WTC11 (cell line): Measurements from ENCODE around the gene ACTN2. TPM values are rescaled to one million over a fixed set of nuclear protein-coding genes. Genes with fewer than 3 reads are reported as not detected.
A peak's percentile ranks its signal among the peaks of the same experiment; 100 is the strongest.

Source experiments
- FOXJ3 ChIP-seq: sonication (generic); formaldehyde crosslinking; IDR thresholded peaks from 2 replicates; pipeline ENCODE4 v1.9.0; 2021; ENCODE audit warnings: missing genetic modification reagents, mild to moderate bottlenecking, borderline replicate concordance
- FOXP1 ChIP-seq: sonication (generic); formaldehyde crosslinking; IDR thresholded peaks from 2 replicates; pipeline ENCODE4 v1.8.0; 2022; ENCODE audit warnings: missing genetic modification reagents, mild to moderate bottlenecking, moderate library complexity, borderline replicate concordance
- KAT7 ChIP-seq: sonication (generic); formaldehyde crosslinking; IDR thresholded peaks from 2 replicates; pipeline ENCODE4 v1.8.1; 2023; ENCODE audit warnings: missing genetic modification reagents, mild to moderate bottlenecking, borderline replicate concordance
- NR3C1 ChIP-seq: sonication (generic); formaldehyde crosslinking; conservative IDR thresholded peaks from 2 replicates; pipeline ENCODE4 v1.8.1; 2023; ENCODE audit warnings: low read depth, mild to moderate bottlenecking, missing genetic modification reagents
- ZBTB21 ChIP-seq: sonication (generic); formaldehyde crosslinking; IDR thresholded peaks from 2 replicates; pipeline ENCODE4 v1.8.1; 2023; ENCODE audit warnings: mild to moderate bottlenecking, missing genetic modification reagents, borderline replicate concordance
- ZNF138 ChIP-seq: sonication (generic); formaldehyde crosslinking; conservative IDR thresholded peaks from 2 replicates; pipeline ENCODE4 v1.8.1; 2022; ENCODE audit warnings: mild to moderate bottlenecking, moderate library complexity, missing genetic modification reagents
- ZNF219 ChIP-seq: sonication (generic); formaldehyde crosslinking; IDR thresholded peaks from 2 replicates; pipeline ENCODE4 v1.8.0; 2023; ENCODE audit warnings: missing genetic modification reagents, mild to moderate bottlenecking, borderline replicate concordance
- ZNF317 ChIP-seq: sonication (generic); formaldehyde crosslinking; IDR thresholded peaks from 2 replicates; pipeline ENCODE4 v1.8.1; 2023; ENCODE audit warnings: low read depth, mild to moderate bottlenecking, moderate library complexity, missing genetic modification reagents, borderline replicate concordance
- ZNF396 ChIP-seq: fragments of 250-450 bp; sonication (Bioruptor Pico); IDR thresholded peaks from 2 replicates; pipeline ENCODE4 v1.8.0; 2021; ENCODE audit warnings: mild to moderate bottlenecking, moderate library complexity, borderline replicate concordance
- total RNA-seq: library from RNA; stranded (reverse); gene quantifications from 3 replicates; pipeline ENCODE4 v1.2.3, GENCODE V29; 2021
- TF ChIP-seq, protein P1 (sequence below): sonication (generic); formaldehyde crosslinking; IDR thresholded peaks from 2 replicates; pipeline ENCODE4 v1.8.1; 2023; ENCODE audit warnings: mild to moderate bottlenecking, missing genetic modification reagents
- TF ChIP-seq, protein P2 (sequence below): sonication (generic); formaldehyde crosslinking; IDR thresholded peaks from 2 replicates; pipeline ENCODE4 v1.8.1; 2023; ENCODE audit warnings: mild to moderate bottlenecking, missing genetic modification reagents, moderate library complexity
- TF ChIP-seq, protein P3 (sequence below): fragments of 250-450 bp; sonication (Bioruptor Pico); IDR thresholded peaks from 2 replicates; pipeline ENCODE4 v1.9.0; 2021; ENCODE audit warnings: mild to moderate bottlenecking
- TF ChIP-seq, protein P4 (sequence below): sonication (generic); formaldehyde crosslinking; IDR thresholded peaks from 2 replicates; pipeline ENCODE4 v1.8.0; 2023; ENCODE audit warnings: mild to moderate bottlenecking, missing genetic modification reagents
- TF ChIP-seq, protein P5 (sequence below): sonication (generic); formaldehyde crosslinking; IDR thresholded peaks from 2 replicates; pipeline ENCODE4 v1.8.1; 2022; ENCODE audit warnings: low read depth, missing genetic modification reagents, borderline replicate concordance
- TF ChIP-seq, protein P6 (sequence below): sonication (generic); formaldehyde crosslinking; IDR thresholded peaks from 2 replicates; pipeline ENCODE4 v1.8.1; 2023; ENCODE audit warnings: mild to moderate bottlenecking, missing genetic modification reagents
- TF ChIP-seq, protein P7 (sequence below): sonication (generic); formaldehyde crosslinking; IDR thresholded peaks from 2 replicates; pipeline ENCODE4 v1.8.0; 2023; ENCODE audit warnings: missing genetic modification reagents, mild to moderate bottlenecking, borderline replicate concordance
- TF ChIP-seq, protein P8 (sequence below): fragments of 250-450 bp; sonication (Bioruptor Pico); IDR thresholded peaks from 2 replicates; pipeline ENCODE4 v1.9.0; 2021; ENCODE audit warnings: moderate library complexity, mild to moderate bottlenecking, inconsistent platforms, borderline replicate concordance
- TF ChIP-seq, protein P9 (sequence below): fragments of 250-450 bp; sonication (Bioruptor Pico); IDR thresholded peaks from 2 replicates; pipeline ENCODE4 v1.9.0; 2021; ENCODE audit warnings: mild to moderate bottlenecking

Gene ACTN2
- total RNA-seq, 1 experiment from 2014 or later, result 2.0 TPM

DNA sequence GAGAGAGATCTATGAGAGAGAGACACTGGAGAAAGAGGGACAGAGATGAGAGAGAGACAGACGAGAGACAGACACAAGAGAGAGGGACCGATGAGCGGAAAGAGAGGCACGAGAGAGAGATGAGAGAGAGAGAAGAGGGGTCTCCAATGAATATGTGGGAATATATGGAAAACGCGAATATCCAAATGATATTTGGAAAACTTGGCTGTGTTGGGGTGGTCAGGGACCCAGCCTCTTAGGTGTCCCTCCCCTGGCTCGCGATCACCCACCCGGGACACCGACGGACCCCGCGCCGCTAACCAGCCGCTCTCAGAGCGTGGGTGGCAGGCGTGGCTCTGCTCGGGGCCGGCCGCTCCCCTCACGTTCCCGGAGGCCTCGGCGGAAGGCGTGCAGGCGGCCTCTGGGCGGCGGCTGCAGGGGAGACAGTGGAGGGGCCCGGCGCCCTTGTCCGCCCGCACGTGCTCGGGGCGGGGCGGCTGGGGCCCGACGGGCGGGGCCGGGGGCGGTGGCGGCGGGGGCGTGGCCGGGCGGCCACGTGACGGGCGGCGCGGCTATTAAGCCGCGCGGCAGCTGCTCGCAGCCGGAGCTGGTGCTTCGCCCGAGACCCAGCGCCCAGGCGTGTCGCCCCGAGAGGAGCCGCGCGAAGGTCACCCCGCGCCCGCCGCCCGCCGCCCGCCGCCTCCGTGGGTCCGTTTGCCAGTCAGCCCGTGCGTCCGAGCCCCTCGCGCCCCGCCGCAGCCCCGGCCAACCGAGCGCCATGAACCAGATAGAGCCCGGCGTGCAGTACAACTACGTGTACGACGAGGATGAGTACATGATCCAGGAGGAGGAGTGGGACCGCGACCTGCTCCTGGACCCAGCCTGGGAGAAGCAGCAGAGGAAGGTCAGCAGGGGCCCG, at the start of gene ACTN2 (continued):
- TF ChIP-seq, protein P1, sequence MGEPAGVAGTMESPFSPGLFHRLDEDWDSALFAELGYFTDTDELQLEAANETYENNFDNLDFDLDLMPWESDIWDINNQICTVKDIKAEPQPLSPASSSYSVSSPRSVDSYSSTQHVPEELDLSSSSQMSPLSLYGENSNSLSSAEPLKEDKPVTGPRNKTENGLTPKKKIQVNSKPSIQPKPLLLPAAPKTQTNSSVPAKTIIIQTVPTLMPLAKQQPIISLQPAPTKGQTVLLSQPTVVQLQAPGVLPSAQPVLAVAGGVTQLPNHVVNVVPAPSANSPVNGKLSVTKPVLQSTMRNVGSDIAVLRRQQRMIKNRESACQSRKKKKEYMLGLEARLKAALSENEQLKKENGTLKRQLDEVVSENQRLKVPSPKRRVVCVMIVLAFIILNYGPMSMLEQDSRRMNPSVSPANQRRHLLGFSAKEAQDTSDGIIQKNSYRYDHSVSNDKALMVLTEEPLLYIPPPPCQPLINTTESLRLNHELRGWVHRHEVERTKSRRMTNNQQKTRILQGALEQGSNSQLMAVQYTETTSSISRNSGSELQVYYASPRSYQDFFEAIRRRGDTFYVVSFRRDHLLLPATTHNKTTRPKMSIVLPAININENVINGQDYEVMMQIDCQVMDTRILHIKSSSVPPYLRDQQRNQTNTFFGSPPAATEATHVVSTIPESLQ (CRISPR knock-in tag), result no peak
- TF ChIP-seq, protein P2, sequence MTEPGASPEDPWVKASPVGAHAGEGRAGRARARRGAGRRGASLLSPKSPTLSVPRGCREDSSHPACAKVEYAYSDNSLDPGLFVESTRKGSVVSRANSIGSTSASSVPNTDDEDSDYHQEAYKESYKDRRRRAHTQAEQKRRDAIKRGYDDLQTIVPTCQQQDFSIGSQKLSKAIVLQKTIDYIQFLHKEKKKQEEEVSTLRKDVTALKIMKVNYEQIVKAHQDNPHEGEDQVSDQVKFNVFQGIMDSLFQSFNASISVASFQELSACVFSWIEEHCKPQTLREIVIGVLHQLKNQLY (CRISPR knock-in tag), result no peak
- TF ChIP-seq KAT7 (CRISPR knock-in tag) (no peak), NR3C1 (no peak), ZNF317 (no peak), ZBTB21 (CRISPR knock-in tag) (peak; percentile 88), ZNF396 (CRISPR knock-in tag) (no peak), FOXJ3 (CRISPR knock-in tag) (no peak), ZNF138 (CRISPR knock-in tag) (no peak; the same call in 1 of the 2 replicates), FOXP1 (CRISPR knock-in tag) (peak; percentile 52; the same call in 1 of the 2 replicates), ZNF219 (no peak)
- TF ChIP-seq, protein P3, sequence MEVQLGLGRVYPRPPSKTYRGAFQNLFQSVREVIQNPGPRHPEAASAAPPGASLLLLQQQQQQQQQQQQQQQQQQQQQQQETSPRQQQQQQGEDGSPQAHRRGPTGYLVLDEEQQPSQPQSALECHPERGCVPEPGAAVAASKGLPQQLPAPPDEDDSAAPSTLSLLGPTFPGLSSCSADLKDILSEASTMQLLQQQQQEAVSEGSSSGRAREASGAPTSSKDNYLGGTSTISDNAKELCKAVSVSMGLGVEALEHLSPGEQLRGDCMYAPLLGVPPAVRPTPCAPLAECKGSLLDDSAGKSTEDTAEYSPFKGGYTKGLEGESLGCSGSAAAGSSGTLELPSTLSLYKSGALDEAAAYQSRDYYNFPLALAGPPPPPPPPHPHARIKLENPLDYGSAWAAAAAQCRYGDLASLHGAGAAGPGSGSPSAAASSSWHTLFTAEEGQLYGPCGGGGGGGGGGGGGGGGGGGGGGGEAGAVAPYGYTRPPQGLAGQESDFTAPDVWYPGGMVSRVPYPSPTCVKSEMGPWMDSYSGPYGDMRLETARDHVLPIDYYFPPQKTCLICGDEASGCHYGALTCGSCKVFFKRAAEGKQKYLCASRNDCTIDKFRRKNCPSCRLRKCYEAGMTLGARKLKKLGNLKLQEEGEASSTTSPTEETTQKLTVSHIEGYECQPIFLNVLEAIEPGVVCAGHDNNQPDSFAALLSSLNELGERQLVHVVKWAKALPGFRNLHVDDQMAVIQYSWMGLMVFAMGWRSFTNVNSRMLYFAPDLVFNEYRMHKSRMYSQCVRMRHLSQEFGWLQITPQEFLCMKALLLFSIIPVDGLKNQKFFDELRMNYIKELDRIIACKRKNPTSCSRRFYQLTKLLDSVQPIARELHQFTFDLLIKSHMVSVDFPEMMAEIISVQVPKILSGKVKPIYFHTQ (CRISPR knock-in tag), result no peak
- TF ChIP-seq, protein P4, sequence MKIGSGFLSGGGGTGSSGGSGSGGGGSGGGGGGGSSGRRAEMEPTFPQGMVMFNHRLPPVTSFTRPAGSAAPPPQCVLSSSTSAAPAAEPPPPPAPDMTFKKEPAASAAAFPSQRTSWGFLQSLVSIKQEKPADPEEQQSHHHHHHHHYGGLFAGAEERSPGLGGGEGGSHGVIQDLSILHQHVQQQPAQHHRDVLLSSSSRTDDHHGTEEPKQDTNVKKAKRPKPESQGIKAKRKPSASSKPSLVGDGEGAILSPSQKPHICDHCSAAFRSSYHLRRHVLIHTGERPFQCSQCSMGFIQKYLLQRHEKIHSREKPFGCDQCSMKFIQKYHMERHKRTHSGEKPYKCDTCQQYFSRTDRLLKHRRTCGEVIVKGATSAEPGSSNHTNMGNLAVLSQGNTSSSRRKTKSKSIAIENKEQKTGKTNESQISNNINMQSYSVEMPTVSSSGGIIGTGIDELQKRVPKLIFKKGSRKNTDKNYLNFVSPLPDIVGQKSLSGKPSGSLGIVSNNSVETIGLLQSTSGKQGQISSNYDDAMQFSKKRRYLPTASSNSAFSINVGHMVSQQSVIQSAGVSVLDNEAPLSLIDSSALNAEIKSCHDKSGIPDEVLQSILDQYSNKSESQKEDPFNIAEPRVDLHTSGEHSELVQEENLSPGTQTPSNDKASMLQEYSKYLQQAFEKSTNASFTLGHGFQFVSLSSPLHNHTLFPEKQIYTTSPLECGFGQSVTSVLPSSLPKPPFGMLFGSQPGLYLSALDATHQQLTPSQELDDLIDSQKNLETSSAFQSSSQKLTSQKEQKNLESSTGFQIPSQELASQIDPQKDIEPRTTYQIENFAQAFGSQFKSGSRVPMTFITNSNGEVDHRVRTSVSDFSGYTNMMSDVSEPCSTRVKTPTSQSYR (CRISPR knock-in tag), result peak; percentile 79; the same call in 1 of the 2 replicates
- TF ChIP-seq, protein P5, sequence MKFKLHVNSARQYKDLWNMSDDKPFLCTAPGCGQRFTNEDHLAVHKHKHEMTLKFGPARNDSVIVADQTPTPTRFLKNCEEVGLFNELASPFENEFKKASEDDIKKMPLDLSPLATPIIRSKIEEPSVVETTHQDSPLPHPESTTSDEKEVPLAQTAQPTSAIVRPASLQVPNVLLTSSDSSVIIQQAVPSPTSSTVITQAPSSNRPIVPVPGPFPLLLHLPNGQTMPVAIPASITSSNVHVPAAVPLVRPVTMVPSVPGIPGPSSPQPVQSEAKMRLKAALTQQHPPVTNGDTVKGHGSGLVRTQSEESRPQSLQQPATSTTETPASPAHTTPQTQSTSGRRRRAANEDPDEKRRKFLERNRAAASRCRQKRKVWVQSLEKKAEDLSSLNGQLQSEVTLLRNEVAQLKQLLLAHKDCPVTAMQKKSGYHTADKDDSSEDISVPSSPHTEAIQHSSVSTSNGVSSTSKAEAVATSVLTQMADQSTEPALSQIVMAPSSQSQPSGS, result no peak
- TF ChIP-seq, protein P6, sequence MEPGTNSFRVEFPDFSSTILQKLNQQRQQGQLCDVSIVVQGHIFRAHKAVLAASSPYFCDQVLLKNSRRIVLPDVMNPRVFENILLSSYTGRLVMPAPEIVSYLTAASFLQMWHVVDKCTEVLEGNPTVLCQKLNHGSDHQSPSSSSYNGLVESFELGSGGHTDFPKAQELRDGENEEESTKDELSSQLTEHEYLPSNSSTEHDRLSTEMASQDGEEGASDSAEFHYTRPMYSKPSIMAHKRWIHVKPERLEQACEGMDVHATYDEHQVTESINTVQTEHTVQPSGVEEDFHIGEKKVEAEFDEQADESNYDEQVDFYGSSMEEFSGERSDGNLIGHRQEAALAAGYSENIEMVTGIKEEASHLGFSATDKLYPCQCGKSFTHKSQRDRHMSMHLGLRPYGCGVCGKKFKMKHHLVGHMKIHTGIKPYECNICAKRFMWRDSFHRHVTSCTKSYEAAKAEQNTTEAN, result no peak
- TF ChIP-seq, protein P7, sequence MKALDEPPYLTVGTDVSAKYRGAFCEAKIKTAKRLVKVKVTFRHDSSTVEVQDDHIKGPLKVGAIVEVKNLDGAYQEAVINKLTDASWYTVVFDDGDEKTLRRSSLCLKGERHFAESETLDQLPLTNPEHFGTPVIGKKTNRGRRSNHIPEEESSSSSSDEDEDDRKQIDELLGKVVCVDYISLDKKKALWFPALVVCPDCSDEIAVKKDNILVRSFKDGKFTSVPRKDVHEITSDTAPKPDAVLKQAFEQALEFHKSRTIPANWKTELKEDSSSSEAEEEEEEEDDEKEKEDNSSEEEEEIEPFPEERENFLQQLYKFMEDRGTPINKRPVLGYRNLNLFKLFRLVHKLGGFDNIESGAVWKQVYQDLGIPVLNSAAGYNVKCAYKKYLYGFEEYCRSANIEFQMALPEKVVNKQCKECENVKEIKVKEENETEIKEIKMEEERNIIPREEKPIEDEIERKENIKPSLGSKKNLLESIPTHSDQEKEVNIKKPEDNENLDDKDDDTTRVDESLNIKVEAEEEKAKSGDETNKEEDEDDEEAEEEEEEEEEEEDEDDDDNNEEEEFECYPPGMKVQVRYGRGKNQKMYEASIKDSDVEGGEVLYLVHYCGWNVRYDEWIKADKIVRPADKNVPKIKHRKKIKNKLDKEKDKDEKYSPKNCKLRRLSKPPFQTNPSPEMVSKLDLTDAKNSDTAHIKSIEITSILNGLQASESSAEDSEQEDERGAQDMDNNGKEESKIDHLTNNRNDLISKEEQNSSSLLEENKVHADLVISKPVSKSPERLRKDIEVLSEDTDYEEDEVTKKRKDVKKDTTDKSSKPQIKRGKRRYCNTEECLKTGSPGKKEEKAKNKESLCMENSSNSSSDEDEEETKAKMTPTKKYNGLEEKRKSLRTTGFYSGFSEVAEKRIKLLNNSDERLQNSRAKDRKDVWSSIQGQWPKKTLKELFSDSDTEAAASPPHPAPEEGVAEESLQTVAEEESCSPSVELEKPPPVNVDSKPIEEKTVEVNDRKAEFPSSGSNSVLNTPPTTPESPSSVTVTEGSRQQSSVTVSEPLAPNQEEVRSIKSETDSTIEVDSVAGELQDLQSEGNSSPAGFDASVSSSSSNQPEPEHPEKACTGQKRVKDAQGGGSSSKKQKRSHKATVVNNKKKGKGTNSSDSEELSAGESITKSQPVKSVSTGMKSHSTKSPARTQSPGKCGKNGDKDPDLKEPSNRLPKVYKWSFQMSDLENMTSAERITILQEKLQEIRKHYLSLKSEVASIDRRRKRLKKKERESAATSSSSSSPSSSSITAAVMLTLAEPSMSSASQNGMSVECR (CRISPR knock-in tag), result no peak
- TF ChIP-seq, protein P8, sequence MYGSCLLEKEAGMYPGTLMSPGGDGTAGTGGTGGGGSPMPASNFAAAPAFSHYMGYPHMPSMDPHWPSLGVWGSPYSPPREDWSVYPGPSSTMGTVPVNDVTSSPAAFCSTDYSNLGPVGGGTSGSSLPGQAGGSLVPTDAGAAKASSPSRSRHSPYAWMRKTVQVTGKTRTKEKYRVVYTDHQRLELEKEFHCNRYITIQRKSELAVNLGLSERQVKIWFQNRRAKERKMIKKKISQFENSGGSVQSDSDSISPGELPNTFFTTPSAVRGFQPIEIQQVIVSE (CRISPR knock-in tag), result no peak
- TF ChIP-seq, protein P9, sequence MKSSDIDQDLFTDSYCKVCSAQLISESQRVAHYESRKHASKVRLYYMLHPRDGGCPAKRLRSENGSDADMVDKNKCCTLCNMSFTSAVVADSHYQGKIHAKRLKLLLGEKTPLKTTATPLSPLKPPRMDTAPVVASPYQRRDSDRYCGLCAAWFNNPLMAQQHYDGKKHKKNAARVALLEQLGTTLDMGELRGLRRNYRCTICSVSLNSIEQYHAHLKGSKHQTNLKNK (CRISPR knock-in tag), result no peak
